Activated T-cell treated with anti-CD3 and anti-CD28 coated beads, Interleukin-2, amount 50 U/mL, for 48 hours (primary cell): ENCODE results near the gene CTNNA3.
"Not testable (repeated sequence)": the region's sequence is repeated elsewhere in the genome, so short reads cannot be mapped to it uniquely, and the experiment has no call there.

Source experiments
- DNase-seq, 2 experiments: peaks; one replicate each; pipeline ENCODE4 v3.0.0-alpha.2; 2020

The CTNNA3 gene

GRCh38 chr10:67696029-67696428 is at the start of gene CTNNA3:
CTNNA3 (minus strand) TSS chr10:67696195.
- no peak for DNase-seq

DNA sequence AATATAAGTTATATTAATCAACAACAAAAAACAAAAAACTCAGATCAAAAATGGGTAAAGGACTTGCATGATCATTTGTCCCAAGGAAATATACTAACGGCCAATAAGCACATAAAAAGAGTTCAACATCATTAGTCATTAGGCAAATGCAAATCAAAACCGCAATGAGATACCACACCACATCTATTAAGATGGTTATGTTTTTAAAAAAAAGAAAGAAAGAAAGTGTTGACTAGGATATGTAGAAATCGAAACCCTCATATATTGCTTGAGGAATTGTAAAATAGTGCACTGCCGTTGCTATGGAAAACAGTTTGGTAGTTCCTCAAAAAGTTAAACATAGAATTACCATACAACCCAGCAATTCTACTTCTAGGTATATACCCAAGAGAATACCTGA is 39.4 kb upstream of the CTNNA3 start:
- DNase-seq: no peak

- DNase-seq: no peak
These were observed 37.5 kb upstream of the CTNNA3 start for GRCh38 chr10:67733511-67733910.

- no peak for DNase-seq
These were observed 29.6 kb upstream of the CTNNA3 start for GRCh38 chr10:67725567-67725966.

- no peak for DNase-seq
These were observed 27.6 kb upstream of the CTNNA3 start for GRCh38 chr10:67723601-67724000.

- no peak for DNase-seq
These were observed 26.1 kb upstream of the CTNNA3 start for GRCh38 chr10:67722113-67722512.

DNA sequence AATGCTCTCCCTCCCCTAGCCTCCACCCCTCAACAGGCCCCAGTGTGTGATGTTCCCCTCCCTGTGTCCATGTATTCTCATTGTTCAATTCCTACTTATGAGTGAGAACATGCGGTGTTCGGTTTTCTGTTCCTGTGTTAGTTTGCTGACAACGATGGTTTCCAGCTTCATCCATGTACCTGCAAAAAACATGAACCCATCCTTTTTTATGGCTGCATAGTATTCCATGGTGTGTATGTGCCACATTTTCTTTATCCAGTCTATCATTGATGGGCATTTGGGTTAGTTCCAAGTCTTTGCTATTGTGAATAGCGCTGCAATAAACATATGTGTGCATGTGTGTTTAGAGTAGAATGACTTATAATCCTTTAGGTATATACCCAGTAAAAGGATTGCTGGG is 20.5 kb upstream of the CTNNA3 start:
- DNase-seq: not testable (repeated sequence)

DNA sequence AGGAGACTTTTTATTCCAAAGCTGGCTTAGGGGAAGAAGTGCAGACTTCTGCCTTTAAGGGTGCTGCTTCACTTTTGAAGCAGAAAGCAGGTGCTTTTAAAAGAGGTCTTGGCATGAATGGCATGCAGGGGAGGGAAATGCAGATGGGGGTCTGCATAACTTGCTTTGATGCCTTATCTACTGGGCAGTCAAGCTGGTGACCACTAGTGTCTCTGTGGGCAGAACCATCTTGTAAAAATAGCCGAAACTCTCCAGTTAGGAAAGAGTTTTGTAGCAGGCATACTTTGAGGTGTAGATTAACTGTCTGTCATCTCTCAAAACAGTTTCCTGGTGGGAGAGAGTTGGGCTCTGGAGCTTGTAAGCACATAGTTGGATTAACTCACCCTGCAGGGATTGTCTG is 9.9 kb upstream of the CTNNA3 start:
- DNase-seq: no peak

GRCh38 chr10:67699613-67700270 is 3.7 kb upstream of the CTNNA3 start:
- DNase-seq: not testable (repeated sequence)

DNA sequence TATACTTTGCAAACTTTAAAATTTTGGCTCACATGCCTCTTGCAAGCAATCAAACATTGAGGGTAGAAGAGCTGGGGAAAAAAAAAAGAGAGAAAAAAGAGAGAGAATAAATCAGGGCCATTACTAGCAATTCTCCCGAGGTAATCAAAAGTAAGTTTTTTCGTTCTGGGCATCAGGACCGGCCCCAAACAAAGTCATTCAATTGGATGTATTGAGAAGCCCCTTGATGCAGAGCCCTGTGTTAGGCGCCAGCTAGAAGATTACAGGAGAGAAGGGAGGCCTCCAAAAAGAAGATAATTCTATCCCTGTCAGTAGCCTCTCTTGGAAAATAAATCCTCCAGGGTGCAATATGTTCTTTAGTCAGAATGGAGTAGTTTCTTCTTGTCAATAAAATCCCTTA is 2.2 kb upstream of the CTNNA3 start:
- DNase-seq: no peak

DNA sequence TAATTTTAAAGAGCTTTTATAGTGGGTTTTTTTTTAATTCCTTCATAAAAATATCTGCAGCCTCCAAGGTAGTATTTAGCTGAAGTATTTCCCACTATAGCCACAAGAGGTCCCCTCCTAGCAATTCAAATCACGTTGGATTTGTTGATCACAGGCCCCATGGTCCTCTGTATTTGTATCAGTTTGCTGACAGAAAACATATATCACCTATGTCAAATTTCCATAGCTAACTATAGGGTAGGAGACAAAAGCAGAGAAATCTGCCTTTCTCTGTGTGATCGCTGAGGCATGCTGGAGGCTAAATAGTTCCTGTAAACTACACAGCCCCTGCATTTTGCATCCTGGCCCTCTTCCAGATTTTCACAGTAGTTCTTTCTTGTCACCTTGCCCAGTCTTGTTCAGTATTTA is 1.7 kb upstream of the CTNNA3 start:
- no peak for DNase-seq

DNA sequence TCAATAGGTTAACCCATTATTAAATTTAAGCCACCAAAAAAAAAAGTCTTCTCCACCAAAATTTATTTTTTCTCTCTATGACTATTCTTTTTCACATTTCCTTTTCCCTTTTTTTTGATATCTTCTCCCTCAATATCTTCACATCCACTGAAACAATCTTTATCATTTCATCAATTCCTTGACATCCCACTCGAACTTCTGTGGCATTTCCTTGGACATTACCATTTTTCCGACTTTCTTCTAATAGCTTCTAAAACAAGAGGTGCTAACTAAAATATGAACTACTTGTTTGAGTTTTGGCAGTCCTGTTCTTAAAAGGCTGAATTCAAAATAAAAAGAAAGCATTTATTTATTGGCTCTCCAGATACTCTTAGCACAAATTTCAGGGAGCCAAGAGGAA is 684 bp upstream of the CTNNA3 start:
- no peak for DNase-seq

DNA sequence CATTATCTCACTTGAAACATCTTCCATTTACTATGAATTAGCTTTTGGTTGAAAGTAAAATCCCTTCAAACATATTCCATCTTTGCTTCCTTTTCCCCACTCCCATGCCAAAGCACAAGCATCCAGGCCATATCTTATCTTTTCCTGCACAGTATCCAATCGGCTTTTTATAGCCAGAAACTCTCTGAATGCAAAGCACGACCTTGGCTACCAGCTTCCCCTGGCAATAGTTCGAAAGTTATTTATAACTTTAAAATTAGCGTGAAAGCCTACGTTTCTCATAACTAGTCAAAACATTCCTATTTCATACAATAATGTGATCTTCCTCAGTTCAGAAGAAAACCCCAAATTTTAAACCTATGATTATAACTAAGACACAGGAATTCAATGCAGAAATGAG is 440 bp downstream of the CTNNA3 start:
- DNase-seq: no peak

GRCh38 chr10:67691861-67692260 is 4.1 kb downstream of the CTNNA3 start:
- DNase-seq: not testable (repeated sequence)

GRCh38 chr10:67690540-67690939 is 5.5 kb downstream of the CTNNA3 start:
- not testable (repeated sequence) for DNase-seq

DNA sequence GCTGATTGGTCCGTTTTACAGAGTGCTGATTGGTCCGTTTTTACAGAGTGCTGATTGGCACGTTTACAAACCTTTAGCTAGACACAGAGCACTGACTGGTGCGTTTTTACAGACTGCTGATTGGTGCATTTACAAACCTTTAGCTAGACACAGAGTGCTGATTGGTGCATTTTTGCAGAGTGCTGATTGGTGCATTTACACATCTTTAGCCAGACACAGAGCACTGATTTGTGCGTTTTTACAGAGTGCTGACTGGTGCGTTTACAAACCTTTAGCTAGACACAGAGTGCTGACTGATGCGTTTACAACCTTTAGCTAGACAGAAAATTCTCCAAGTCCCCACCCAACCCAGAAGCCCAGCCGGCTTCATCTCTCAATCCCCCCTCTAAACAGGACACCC is 11.9 kb downstream of the CTNNA3 start:
- not testable (repeated sequence) for DNase-seq

- no peak for DNase-seq
These were observed 17.5 kb downstream of the CTNNA3 start for GRCh38 chr10:67678335-67678974.

DNA sequence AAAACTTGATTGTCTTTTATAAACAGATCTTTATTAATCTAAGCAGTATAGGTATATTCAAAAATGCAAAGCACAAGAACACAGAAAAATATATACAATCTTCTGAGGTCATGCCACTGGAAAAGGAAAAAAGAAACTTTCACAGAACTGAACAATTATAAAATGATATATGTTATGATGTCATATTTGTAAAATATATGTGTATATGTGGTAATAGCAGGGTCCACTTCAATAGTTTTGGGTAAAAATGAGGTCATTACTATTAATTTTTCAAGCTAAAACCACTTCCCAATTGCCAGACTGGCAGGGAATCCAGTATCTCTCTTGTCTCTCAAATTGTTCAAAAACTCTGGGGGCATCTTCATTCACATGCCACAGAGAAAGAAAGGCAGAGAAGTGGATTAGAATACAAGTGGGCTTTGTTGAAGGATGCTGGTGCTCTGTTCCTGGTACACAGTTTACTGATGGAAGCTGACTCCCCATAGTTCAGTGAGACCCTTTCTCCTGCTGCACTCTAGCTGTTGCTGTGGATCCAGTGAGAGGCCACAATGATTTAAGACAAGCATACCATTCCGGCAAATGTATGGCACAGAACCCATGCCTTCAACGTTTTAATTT is 19.7 kb downstream of the CTNNA3 start:
- no peak for DNase-seq

GRCh38 chr10:67670401-67670800 is 25.6 kb downstream of the CTNNA3 start:
- DNase-seq: no peak

DNA sequence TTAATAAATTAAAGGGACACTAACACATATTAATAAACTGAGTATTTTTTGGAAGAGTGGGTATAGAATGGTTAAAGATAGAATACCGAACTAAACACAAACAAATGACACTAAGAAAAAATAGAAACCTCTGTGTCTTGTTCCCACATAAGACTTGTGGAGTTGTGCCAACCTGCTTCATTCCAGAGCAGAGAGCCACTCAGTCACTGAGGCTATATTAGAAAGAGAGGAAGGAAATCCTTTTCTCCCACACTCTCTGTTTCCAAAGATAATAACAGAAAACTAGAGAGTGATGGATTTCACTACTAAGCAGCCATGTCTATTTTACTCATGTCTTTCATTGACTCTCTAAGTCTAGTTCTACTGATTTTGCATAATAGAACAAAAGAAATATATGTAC is 26.0 kb downstream of the CTNNA3 start:
- DNase-seq: no peak

GRCh38 chr10:67668448-67668847 is 27.5 kb downstream of the CTNNA3 start:
- DNase-seq: no peak

GRCh38 chr10:67667035-67667425 is 29.0 kb downstream of the CTNNA3 start:
- no peak for DNase-seq

GRCh38 chr10:67666416-67667034 is 29.5 kb downstream of the CTNNA3 start:
- no peak for DNase-seq

DNA sequence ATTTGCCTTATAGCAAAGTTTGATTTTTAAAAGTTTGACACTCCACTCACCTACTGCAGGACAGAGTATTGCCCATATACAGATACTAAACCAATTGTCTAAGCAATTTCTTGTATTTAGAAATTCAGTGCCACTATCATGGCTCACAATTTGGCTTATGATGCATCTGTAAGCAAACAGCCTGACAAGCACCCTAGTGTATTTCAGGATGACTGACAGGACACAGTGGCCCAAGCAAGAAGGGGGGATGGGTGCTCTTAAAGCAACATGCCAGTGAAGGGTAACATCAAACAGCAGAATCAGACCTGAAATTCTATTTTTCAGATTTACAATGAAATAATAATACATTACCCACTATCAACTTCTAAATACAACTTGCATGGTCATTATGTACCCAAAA is 30.5 kb downstream of the CTNNA3 start:
- DNase-seq: no peak
